ENCODE measurements around the gene EPB41L5.

GRCh38 chr2:120177001-120177621 lies 164.2 kb downstream of the EPB41L5 start:
- TF ChIP-seq SP1 (IDR thresholded peaks at IDR 0.05) = no peak
- no peak for TF ChIP-seq TARDBP (IDR thresholded peaks at IDR 0.05)
- no peak for TF ChIP-seq HDGF (IDR thresholded peaks at IDR 0.05; ENCODE audit: borderline replicate concordance)

Data from HEK293T (cell line).